ENCODE measurements around the gene KCNA3.

DNA sequence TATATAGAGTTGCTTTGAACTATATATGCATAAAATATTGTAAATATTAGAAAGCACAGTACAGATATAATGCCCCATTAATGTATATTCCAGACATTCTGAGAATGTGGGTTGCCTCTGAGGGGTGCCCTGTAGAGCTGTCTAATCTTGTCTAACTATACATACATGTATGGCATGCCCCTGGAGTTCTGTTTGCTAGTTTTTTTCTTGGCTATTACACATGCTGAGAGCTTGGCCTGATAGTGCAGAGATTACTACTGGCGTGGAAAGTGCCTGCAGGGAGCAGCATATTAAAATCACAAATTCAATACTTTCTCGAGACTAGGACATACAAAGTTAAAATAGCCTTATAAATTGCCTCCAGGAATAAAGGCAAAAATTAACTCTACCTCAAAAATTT lies 24.1 kb downstream of the KCNA3 start:
- no peak for TF ChIP-seq TAF1 (IDR thresholded peaks at IDR 0.05; ENCODE audit: borderline replicate concordance, insufficient read depth, low read length)
- TF ChIP-seq, protein P1, sequence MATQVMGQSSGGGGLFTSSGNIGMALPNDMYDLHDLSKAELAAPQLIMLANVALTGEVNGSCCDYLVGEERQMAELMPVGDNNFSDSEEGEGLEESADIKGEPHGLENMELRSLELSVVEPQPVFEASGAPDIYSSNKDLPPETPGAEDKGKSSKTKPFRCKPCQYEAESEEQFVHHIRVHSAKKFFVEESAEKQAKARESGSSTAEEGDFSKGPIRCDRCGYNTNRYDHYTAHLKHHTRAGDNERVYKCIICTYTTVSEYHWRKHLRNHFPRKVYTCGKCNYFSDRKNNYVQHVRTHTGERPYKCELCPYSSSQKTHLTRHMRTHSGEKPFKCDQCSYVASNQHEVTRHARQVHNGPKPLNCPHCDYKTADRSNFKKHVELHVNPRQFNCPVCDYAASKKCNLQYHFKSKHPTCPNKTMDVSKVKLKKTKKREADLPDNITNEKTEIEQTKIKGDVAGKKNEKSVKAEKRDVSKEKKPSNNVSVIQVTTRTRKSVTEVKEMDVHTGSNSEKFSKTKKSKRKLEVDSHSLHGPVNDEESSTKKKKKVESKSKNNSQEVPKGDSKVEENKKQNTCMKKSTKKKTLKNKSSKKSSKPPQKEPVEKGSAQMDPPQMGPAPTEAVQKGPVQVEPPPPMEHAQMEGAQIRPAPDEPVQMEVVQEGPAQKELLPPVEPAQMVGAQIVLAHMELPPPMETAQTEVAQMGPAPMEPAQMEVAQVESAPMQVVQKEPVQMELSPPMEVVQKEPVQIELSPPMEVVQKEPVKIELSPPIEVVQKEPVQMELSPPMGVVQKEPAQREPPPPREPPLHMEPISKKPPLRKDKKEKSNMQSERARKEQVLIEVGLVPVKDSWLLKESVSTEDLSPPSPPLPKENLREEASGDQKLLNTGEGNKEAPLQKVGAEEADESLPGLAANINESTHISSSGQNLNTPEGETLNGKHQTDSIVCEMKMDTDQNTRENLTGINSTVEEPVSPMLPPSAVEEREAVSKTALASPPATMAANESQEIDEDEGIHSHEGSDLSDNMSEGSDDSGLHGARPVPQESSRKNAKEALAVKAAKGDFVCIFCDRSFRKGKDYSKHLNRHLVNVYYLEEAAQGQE (IDR thresholded peaks at IDR 0.05; ENCODE audit: insufficient read depth in 1 of 2, low read depth in 2 of 2, low read length in 2 of 2) = no peak
- no peak for TF ChIP-seq SIN3A (IDR thresholded peaks at IDR 0.05; ENCODE audit: borderline replicate concordance, insufficient read depth, low read length)
- TF ChIP-seq FOXP2 (optimal IDR thresholded peaks at IDR 0.05; ENCODE audit: borderline replicate concordance, extremely low read depth, extremely low read length, insufficient read depth) = no peak

Data from PFSK-1 (cell line).